HEK293 (cell line): ENCODE measurements around the gene NUB1.

Experiments
- ZNF510 ChIP-seq: fragments of 450-650 bp; formaldehyde crosslinking; IDR thresholded peaks from 2 replicates; pipeline ENCODE4 v1.5.1; 2018; ENCODE audit warnings: mild to moderate bottlenecking, missing genetic modification characterization, missing biosample characterization; ENCODE audit not compliant: insufficient replicate concordance
- ZNF660 ChIP-seq: fragments of 450-650 bp; IDR thresholded peaks from 2 replicates; pipeline ENCODE4 v1.5.1; 2018; ENCODE audit warnings: missing biosample characterization, mild to moderate bottlenecking, missing genetic modification characterization
- TF ChIP-seq, protein P1 (sequence below): fragments of 450-650 bp; formaldehyde crosslinking; IDR thresholded peaks from 2 replicates; pipeline ENCODE4 v1.5.1; 2016; ENCODE audit warnings: missing biosample characterization, missing genetic modification characterization
- TF ChIP-seq, protein P2 (sequence below): fragments of 450-650 bp; formaldehyde crosslinking; IDR thresholded peaks from 2 replicates; pipeline ENCODE4 v1.5.1; 2016; ENCODE audit warnings: missing biosample characterization, missing genetic modification characterization
- TF ChIP-seq, protein P3 (sequence below): fragments of 450-650 bp; formaldehyde crosslinking; IDR thresholded peaks from 2 replicates; pipeline ENCODE4 v1.5.1; 2016; ENCODE audit warnings: missing biosample characterization, missing genetic modification characterization

DNA sequence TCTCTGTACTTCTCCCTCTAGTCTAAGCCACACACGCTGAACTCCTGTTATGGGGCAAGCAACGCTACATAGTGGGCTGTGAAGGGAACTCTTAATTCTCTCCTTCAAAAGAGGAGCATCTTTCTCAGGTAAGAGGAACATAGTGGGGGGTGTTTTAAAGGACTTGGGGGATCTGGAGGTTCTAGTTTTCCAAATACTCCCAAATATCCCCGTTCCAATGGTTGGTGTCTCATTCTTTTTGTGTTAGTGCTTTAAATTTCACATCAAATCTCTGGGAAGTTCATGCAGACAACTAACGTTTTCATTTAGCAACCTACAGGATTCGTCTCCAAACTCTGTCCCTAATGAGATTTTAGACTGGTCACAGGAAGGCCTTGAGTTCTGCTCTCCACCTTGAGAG, 80.6 kb downstream of the NUB1 start:
- TF ChIP-seq, protein P1, sequence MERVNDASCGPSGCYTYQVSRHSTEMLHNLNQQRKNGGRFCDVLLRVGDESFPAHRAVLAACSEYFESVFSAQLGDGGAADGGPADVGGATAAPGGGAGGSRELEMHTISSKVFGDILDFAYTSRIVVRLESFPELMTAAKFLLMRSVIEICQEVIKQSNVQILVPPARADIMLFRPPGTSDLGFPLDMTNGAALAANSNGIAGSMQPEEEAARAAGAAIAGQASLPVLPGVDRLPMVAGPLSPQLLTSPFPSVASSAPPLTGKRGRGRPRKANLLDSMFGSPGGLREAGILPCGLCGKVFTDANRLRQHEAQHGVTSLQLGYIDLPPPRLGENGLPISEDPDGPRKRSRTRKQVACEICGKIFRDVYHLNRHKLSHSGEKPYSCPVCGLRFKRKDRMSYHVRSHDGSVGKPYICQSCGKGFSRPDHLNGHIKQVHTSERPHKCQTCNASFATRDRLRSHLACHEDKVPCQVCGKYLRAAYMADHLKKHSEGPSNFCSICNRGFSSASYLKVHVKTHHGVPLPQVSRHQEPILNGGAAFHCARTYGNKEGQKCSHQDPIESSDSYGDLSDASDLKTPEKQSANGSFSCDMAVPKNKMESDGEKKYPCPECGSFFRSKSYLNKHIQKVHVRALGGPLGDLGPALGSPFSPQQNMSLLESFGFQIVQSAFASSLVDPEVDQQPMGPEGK (tag by site-specific recombination), result no peak
- TF ChIP-seq, protein P2, sequence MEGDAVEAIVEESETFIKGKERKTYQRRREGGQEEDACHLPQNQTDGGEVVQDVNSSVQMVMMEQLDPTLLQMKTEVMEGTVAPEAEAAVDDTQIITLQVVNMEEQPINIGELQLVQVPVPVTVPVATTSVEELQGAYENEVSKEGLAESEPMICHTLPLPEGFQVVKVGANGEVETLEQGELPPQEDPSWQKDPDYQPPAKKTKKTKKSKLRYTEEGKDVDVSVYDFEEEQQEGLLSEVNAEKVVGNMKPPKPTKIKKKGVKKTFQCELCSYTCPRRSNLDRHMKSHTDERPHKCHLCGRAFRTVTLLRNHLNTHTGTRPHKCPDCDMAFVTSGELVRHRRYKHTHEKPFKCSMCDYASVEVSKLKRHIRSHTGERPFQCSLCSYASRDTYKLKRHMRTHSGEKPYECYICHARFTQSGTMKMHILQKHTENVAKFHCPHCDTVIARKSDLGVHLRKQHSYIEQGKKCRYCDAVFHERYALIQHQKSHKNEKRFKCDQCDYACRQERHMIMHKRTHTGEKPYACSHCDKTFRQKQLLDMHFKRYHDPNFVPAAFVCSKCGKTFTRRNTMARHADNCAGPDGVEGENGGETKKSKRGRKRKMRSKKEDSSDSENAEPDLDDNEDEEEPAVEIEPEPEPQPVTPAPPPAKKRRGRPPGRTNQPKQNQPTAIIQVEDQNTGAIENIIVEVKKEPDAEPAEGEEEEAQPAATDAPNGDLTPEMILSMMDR (tag by site-specific recombination), result no peak
- TF ChIP-seq, protein P3, sequence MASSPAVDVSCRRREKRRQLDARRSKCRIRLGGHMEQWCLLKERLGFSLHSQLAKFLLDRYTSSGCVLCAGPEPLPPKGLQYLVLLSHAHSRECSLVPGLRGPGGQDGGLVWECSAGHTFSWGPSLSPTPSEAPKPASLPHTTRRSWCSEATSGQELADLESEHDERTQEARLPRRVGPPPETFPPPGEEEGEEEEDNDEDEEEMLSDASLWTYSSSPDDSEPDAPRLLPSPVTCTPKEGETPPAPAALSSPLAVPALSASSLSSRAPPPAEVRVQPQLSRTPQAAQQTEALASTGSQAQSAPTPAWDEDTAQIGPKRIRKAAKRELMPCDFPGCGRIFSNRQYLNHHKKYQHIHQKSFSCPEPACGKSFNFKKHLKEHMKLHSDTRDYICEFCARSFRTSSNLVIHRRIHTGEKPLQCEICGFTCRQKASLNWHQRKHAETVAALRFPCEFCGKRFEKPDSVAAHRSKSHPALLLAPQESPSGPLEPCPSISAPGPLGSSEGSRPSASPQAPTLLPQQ, result no peak
- TF ChIP-seq ZNF510 (tag by site-specific recombination) (no peak), ZNF660 (tag by site-specific recombination) (no peak)
